ENCODE results near the gene TTC28.

TTC28 gene

DNA sequence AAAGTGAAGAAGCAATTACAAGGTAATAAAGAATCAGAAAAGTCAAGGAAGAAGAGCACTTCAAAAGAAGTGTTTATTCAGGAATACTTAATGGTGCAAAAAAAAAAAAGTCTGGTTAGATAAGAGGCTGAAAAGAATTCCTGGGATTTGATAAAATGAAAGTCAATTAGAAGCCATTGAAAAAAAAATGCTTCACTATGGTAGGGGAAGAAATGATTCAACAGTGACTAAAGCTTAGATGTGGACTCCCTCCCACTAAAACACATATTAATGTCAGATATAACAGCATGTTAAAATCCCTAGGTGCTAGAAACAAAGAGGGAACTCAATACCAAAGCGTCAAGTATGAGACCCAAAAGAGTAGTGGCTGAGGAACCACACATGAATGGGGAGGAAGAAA is 425.2 kb downstream of the TTC28 start:
- no peak for DNase-seq

- no peak for DNase-seq
These were observed 427.1 kb downstream of the TTC28 start for GRCh38 chr22:28252539-28252938.

DNA sequence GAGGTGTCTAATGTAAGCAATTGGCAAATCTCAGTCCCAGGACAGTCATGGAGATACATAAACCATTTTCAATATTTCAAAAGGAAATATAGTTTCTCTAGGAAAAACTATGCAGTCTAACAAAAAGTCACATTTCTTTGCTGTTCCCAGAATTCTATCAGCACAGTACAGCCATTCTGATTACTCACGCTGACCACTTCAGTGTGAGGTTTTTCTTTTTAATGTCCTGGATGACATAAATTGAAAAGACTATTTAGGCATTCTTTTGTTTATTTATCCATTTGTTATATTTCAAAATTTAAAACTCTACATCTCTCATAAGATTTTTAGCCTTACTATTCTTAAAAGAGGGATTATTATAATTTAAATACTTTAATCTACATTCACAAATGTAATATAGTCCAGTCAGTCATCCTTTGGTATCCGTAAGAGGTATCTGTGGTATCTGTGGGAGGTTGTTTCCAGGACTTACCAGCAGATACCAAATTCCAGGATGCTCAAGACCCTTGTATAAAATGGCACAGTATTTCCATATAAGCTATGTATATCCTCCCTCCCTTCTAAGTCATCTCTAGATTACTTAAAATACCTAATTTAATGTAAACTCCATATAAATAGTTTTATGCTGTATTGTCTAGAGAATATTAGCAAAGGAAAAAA is 429.5 kb downstream of the TTC28 start:
- no peak for DNase-seq

- DNase-seq, result no peak
These were observed 430.2 kb downstream of the TTC28 start for GRCh38 chr22:28249402-28249801.

GRCh38 chr22:28247667-28248363 is 431.8 kb downstream of the TTC28 start:
- DNase-seq, result peak; percentile 49

DNA sequence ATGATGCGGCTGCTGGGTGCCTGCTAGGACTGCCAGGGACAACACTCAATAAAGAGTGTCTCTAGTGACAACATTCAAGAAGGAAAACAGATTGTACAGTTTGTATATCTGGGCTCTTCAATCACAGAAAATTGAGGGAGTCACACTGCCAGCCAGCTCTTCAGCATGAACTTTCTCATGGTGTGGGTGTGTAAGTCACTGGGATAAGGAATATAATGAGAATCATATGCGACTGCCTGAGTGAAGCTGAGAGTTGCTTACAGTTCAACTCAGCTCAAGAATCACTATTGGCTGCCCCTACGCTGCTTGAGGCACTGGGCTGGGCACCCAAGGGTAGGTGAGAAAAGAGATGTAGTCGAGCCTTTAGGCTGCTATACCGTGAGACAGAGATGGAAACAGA is 432.5 kb downstream of the TTC28 start:
- DNase-seq, result peak; percentile 73

- DNase-seq, result peak; percentile 95
These were observed 433.2 kb downstream of the TTC28 start for GRCh38 chr22:28246397-28246796.

DNA sequence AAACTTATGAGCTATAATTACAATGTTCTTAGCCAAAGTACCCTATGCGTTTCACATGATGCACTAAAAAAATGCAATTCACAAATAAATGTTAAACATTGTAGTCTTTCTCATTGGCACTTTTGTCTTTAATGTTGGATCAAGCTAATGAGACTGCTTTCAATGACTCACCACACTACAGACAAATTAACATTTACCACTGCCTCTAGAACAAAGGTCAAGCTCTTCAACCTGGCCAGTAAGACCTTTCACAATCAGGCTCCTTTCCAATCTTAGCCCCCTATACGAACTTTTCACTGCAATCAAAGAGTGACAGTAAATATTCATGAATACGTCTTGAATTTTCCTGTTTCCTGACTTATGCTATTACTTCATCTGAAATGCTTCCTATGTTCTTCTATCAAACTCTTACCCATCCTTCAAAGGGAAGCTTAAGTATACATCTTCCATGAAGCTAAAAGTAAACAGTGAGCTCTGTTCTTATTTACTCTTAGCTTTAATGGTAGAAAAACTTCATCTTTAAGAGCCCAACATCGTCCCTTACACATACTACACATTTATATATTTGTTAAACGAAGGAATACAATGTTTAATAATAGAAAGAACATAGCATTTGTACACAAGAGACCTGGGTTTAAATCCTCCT is 433.9 kb downstream of the TTC28 start:
- no peak for DNase-seq

GRCh38 chr22:28244757-28245156 is 434.9 kb downstream of the TTC28 start:
- DNase-seq, result no peak

DNA sequence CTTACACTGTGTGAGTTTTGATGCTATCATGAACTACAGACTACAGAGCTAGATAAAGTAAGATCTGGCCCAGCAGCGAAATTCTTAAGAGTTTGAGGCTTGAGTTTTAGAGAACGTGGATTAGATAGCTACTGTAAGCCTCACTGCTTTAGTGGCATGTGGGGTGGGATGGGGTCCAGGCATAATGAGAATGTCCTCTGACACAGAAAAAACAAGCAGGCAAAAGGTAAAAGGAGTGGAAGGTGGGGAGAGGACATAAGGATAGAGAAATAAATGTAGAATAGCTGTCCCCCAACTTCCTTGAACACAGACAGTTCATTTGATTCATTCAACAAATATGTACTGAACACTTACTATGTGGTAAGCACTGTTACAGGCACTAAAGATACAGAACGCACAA is 436.1 kb downstream of the TTC28 start:
- peak; percentile 61 for DNase-seq

DNA sequence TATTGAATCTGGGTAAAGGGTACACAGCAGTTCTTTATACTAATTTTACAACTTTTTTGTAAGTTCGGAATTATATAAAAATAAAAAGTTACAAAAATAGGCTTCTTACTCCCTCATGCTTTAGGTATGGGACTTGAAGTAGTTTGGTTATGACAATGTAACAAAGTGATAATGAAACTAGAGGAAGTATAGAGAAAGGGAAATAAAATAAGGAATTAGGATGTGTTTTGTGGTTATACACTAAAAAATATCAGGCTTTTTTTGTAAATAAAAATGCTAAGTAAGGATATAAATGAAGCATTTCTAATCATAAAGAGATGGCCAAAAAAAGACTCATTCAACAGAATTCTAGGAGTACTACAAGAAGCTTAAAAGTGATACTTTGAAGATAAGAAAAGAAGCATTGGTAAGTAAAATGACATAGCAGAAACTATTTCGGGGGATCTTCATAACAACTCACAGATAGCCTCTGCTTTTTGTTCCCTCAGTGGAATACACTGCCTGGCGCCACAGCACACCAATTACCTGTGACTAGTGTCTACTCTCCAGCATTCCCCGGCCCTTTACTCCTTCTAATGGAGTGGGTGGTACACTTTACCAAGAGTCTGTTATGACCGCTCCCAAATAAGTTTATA is 437.9 kb downstream of the TTC28 start:
- no peak for DNase-seq

- DNase-seq, result no peak
These were observed 439.7 kb downstream of the TTC28 start for GRCh38 chr22:28239941-28240340.

DNA sequence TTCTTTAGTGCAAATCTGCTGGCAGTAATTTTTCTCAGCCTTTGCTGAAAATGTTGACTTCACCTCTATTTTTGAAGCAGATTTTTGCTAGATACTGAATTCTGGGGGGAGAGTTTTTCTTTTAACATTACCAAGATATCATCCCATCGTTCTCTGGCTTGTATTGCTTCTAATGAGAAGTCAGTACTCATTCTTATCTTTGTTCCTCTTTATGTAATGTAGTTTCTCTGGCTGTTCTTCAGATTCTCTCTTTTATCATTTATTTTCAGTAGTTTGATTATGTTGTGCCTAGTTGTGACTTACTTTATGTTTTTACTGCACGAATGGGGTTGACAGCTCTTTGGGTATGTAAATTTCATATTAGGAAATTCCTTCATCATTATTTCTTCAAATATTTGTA is 441.9 kb downstream of the TTC28 start:
- no peak for DNase-seq

DNA sequence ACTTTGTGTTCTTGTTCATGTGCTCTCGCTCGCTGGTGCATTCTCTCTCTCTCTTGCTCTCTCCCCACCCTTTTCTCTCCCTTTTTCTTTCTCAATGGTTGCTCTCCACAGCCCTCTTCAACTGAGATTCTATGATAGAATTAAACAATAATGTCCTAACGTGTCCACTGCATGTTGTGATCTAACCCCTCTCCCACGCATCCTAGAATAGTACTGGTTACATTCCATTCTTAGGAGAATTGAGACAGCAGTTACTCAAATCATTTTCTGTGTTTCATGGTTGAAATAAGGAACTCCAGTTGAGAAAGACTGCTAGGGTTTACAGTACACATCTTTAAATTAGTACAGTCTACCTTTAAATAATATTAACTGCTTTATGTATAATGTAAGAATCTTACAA is 442.5 kb downstream of the TTC28 start:
- DNase-seq, result no peak

GRCh38 chr22:28232204-28232603 is 447.4 kb downstream of the TTC28 start:
- no peak for DNase-seq

GRCh38 chr22:28231441-28231840 is 448.2 kb downstream of the TTC28 start:
- DNase-seq, result peak; percentile 69

DNA sequence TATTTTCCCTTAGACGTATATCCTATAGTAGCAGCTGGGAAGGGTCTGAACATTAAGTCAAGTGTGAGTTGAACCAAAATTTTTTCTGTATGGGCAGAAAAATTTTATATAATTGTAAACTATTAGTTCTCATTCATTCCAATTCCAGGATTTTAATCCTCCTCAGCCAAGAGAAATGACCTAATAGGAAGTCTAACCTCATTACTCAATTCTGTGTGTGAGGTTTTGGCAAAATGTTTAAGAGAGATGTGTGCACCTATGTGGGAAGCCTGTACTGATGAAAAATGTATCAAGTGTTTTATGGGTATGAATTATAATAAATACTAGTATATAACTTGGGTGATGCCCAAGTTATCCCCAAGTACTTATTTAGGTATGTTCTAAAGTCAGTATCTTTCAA is 449.0 kb downstream of the TTC28 start:
- peak; percentile 66 for DNase-seq

DNA sequence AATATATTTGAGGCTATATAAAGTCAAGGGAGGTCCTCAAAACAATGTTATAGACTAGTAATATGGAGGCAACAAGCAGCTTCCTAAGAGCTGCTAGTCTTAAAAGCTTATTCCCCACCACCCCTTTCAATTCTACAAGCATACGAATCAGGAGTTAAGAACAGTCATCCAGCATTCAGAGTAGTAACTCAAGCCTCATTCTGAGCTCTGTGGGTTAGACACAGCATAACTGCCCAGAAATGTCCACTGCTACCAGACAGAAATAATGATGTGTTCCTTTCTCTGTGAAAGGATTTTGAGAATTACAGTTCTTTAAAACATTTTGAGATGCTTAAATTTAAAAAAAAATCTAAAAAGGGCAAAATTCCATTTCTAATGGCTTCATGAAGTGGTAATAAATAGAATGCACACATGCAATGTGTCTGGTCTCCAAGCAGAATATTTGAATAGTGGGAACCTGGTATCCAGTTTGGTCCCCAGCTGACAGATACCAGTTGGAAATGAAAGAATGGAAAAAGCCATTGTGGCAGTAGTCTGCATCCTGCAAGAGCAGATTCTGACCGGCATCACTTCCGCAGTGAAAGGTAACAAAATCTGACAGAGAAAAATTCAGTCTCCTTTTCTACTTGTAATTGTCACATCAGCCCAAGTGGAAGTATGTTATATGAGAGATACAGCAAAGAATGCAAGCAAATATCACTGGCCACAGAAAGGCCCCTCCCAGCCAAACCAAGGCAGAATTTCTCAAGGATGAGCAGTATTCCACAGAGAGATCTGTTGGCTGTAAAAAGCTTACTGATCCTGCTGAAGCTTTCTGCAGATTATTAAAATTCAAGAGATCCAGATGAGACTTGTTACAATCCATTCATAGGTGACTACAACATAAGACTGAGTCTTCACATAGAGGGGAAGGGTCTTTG is 449.8 kb downstream of the TTC28 start:
- DNase-seq, result peak; percentile 89

DNA sequence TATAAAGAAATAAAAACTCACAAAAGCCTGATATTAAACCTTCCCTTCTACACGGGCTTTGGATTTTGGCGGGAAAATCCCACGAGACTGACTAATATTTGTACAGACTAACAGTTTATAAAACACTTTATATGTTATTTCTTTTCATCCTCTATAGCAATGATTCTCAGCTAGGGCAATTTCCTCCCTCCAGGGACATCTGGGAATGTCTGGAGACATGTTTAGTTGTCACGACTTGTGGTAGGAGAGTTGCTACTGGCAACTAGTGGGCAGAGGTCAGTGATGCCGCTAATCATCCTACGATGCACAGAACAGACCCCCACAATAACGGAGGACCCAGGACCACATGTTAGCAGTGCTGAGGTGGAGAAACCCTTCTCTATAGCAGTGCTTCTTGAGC is 455.8 kb downstream of the TTC28 start:
- DNase-seq, result peak; percentile 18

DNA sequence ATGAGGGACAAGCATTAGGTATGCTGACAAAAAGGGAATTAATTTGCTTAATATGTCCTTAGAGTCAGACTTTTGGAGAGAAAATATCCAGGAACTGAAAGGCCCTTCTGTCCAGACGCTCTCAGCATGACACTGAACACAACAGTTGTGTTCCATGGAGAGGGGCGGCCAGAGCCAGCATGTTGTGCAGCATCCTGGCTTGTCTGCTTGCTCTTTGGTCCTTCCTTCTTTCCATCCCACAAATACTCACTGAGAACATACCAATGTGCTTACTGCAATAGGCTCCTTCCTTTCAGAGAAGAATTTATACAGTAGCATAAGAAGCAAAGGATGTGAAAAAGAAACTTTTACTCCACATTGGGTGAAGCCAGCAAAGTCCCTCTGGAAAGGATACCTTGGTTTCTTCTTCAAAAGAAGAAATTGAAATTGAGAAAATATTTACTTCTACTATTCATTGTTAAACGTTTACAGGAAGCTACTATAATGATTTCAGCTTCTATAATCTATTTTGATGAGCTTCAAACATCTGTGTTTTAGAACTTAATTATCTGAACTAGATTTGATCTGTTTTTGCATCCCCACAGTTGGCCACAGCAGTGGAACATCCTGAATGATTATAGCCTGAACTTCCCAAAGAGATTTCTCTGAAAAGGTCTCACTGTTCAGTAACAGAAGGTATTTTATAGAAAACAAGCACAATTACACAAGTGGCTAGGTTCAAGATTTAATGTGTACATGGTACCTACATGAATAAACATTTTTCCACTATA is 456.5 kb downstream of the TTC28 start:
- peak; percentile 60 for DNase-seq

- DNase-seq, result no peak
These were observed 457.1 kb downstream of the TTC28 start for GRCh38 chr22:28222571-28222970.

- no peak for DNase-seq
These were observed 457.6 kb downstream of the TTC28 start for GRCh38 chr22:28222052-28222451.
